ENCODE measurements around the gene NRCAM.

Gene NRCAM

DNA sequence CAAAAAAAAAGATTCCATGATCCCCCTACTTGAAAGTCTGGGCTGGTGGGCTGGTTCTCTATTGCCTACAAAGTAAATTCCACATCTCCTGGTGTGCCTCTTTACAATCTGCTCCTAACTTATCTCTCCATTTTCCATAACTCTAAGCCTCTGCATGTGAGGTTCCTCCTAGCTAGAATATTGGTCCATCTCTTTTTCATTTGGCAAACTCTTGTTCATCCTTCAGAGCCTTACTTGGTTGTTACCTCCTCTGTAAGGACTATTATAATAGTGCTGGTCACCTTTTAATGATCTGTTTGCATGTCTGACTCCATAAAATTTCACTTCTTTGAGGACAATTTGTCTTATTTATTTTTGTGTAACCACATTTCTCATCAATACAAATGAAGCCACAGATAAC lies 1.6 kb upstream of the NRCAM start:
- DNase-seq = no peak

DNA sequence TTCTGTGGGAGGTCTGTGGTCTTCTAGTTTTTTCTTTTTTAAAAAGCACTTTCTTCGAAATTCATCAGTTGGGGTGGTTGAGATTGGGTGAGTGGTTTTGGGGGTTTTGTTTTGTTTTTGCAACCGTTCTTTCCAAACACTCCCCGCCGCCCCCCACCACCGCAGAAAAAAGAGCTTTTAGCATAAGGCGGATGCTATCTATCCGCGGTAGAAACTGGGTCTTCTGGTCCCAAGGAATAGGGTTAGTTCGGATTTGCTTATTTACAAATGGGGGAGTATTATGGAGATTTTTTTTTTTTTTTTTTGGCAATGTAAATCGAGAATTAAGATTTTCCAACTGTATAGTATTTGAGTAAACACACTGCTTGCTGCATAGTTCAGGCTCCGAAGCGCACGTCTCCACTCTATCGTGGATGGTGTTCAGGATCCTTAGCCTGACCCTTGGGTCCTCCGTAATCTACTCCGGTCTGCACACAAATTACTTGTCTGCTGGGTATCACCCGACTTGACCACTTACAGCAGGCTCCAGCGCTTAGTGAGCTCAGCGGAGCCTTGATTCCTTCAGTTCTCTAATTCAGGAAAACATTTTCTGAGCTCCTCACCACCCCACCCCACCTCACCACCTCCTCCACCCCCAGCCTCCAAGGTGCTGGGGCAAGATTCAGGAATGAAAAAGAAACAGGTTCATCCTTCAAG lies 757 bp upstream of the NRCAM start:
- DNase-seq = no peak

DNA sequence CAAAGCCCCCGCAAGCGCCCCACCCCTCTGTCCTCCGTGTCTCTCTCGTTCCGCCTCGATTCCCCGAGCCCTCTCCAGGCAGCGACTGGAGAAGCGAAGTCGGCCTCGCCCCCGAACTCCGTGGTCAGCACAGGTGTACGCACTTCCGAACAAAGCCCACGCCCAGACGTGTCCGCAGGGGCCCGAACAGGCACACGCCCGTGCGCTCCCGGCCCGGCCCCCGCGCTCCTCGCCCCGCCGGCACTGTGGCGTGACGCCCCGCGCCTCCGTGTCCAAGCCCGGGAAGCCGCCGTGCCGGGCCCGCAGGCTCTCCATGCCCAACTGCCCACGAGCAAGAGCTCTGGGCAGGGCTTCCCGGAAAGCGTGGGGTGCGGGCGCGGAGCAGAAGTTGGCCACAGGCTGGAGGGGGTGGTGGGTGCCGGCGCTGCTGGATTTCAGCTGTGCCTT lies 662 bp downstream of the NRCAM start:
- no peak for DNase-seq

DNA sequence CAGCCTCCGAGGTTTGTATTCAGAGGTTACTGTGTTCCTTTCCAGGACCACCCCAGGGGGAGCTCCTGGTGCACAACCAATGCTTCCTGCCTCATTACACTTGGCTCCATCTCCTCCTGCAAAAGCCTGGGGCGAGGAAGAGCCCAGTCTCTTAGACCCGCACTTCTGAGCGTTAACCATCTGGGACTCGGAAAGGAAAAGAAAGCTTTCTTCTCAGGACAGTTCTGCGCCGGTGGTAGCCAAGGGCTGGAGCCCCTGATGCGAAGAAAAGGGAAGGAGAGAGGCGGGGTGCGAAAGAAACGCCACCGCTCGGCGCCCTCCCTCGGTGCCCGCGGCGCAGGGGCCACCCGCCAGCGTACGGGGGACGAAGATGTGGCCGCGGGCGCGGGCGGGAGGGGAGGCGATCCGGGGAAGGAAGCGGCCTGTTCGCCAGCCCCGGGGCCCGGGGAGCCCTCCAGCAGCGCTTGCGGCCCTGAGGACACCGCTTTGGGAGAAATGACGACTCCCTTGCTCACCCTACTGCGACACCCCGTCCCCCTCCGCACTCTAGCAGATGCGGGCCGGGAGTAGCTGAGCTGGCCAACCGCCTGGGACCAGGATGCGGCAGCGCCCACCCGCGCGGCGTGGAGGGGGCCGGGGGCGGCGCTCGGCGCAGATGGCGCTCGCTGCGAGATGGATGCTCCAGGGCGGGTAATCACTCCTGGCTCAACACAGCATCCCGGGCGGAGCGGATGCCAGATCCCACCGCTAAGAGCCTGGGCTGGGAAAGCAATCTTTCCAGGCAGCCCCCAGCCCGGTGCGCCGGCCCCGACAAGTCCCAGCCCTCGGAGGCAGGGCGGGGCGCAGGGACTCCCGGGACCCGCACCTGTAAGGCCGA lies 1.3 kb downstream of the NRCAM start:
- DNase-seq = no peak

DNA sequence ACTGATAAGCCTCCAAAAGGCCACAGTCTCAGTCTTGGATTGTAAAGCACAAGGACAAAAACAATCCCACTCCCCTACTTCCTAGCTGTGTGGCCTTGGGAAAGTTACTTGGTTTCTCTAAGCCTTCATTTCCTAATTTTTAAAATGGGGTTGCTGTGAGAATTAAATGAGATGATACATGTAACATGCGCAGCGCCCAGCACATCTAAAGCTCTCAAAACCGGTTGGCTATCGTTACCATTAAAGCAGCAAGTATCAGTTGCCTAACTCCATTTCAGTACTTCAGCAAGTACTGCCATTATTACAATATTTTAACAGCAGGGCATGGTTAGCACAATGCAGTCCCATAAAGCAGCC lies 1.9 kb downstream of the NRCAM start:
- no peak for DNase-seq

DNA sequence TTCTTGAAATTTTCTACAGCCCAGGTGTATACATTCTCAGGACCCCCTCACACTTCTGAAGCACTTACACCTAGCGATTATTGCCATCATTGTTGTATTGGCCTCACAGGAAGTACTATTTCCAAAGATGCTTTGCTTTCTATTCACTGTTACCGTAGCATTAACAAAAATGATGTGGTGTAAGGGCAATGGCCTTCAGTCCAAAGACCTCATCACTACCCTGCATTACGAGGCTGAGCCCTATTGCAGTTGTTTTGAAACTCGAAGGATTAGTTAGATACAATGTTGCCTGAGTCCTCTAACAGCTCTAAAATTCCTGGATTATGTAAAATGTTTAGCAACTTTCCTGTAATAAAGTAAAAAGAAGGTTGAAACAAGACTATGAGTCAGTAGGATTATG lies 2.9 kb downstream of the NRCAM start:
- DNase-seq = no peak

DNA sequence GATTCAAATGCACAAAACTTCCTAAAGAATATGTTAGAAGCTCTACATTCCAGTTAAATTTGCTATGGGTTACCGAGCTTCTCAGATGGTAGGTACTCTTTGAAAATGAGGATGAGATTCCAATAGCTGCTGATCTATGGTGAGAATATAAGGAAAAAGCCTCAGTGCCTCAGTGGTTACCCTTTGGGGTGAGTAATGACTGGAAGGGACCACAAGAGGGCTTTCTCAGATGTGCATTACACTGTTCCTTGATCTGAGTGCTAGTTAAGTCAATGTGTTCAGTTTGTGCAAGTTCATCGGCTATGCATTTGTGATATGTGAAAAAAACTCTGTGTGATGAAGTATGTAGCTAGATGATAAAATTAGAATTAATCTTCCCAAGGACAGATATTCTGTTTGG lies 3.5 kb downstream of the NRCAM start:
- DNase-seq = peak; percentile 68

DNA sequence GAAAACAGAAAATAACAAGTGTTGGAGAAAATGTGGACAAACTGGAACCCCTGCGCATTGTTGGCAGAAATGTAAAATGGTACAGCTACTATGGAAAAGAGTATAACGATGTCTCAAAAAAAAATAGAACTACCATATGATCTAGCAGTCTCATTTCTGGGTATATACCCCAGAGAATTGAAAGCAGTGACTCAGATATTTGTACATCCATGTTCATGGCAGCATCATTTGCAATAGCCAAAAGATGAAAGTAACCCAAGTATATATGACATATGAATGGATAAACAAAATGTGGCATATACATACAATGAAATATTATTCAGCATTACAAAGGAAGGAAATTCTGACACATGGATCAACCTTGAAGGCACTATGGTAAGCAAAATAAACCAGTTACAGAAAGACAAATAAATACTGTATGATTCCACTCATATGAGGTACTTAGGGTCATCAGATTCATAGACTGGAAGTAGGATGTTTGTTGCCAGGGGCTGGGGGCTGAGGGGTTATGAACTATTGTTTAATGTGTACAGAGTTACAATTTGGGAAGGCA lies 4.9 kb downstream of the NRCAM start:
- DNase-seq = no peak

DNA sequence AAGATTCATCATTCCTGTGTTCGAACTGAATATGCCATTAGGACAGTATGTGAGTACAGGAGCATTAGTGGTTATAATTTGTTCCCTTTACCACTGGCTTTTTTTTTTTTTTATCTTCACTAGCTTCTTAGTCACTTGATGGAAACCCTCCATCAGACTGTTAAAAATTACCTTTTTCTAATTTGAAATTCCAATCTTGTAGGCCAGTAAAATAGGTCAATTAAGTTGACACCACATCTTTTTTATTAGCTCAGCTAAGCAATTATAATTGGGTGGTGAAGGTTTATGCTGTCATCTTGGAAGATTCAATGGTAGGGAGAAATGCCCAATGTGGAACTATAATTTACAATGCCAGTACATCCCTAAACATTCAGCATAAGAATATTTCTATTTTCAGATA lies 6.1 kb downstream of the NRCAM start:
- DNase-seq = no peak

DNA sequence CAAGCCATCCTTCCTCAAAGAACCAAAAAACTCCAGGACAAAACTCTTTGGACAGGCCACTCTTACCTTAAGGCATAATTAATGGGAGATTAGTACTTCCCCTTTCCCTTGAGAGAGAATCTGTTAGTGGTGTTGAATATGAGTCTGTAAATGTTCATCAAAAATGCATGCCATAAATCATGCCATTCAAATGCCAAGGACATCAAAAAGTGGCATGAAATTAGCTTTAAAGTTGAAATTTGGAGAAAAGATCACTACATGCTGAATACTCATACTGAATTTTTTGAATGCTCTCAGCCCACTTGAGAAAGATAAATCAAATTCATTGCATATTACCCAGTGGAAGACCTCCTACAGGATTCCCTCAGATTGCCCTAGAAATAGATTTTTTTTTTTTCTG lies 6.7 kb downstream of the NRCAM start:
- no peak for DNase-seq

DNA sequence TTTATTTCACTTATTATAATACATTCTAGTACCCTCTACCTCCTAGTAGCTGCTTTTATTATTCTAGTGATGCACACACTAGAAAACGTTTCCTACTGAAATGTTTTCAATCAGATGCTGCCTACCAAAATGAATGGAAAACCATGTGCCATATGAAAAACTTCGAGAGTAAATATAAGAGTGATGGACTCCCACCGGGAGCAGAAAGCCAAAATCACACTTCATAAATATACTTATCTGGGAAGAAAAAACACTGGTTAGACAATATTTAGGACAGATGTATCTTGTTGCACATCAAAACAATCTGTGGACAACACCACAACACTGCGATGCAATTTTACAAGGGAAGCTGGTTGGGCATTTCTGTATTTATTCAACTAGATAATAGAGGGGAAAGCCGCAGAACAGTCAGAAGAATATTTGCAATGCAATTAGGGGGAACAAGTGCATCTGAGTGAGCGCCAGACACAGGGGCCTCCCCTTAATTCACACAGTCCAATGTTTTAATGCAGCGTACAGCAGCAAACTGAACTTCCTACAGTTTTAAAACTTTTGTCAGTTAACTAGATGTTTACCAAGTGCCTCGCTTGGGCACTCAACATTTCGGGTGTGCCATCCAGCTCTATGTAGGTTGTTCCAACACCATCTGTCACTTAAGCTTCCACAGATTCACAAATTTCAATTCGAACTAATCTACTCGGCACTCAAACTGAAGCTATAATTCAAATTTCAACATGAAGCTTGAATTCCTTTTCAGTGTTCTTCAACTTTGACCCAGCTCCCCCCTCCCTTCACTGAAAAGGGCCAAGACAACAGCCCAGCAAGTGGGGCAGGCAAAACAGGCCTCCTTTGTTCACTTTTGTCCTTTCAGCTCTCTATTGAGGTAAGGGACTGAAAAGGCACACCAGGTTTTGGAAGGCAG lies 7.4 kb downstream of the NRCAM start:
- no peak for DNase-seq

DNA sequence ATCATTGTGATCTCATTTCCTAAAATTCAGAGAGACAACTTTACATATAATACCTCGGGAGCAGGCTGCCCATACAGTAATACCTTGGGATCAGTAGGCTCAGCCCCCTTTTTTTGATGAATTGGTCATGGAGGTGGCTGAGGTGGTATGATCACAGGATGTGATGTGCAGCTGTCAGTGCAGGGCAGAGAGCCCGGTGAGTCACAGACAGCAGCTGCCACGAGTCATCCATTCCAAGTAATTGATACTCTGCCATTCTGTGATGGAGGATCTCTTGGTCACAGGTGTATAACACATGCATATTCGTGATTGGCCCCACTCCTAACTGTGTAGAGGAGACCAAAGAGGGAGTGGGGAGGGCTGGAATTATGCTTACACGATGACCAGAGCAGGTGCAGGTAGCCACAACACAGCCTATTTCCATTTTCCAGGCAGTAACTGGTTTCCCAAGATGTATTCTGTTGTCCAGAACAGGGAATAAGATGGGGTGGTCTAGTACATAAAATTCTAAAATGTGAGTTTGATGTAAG lies 14.1 kb downstream of the NRCAM start:
- DNase-seq = no peak

DNA sequence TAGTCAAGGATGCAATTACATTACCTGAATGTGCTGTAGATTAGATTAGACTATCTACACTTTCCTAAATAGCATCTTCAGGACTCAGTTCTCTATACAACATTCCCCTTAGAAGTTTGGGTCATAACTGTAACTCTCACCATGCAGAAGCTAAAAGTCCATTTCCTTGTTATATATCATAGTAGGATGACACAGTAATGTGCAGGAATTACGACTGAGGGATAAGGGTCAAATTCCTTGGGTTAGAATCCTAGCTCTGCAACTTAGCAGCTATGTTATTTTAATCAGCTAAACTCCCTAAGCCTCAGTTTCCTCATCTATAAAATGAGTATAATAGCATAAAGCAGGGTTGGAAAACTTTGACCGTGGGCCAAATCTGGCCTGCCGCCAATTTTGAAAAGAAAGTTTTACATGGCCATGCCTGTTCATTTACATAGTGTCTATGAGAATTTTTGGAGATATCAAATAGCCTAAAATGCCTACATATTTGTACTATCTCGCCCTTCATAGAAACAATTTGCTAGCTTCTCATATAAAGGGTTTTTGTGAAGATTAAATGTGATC lies 14.8 kb downstream of the NRCAM start:
- DNase-seq = no peak

DNA sequence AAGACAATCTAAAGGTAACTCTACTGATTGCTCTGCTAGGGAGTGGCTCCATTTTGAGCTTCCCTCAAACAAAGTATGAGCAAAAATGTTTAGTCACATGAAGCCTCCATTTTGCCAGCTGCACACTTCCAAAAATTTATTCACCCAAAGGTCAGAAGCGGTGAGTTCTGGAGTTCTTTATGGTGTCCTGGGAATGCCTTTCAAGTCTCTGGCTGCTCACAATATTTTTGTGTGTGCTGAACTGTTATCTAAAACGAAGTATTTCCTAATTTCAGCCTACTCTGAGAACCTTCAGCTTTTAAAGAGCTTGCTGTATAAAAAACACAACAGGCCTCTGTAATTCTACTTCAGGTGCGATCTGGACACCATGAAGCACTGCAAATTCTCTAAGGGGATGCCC lies 15.6 kb downstream of the NRCAM start:
- DNase-seq = no peak

DNA sequence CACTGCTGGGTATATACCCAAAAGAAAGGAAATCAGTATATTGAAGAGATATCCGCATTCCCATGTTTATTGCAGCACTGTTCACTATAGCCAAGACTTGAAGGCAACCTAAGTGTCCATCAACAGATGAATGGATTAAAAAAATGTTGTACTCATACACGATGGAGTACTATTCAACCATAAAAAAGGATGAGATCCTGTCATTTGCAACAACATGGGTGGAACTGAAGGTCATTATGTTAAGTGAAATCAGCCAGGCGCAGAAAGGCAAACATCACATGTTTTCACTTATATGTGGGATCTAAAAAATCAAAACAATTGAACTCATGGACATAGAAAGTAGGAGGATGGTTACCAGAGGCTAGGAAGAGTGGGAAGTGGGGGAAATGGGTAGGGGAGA lies 19.3 kb downstream of the NRCAM start:
- DNase-seq = no peak

DNA sequence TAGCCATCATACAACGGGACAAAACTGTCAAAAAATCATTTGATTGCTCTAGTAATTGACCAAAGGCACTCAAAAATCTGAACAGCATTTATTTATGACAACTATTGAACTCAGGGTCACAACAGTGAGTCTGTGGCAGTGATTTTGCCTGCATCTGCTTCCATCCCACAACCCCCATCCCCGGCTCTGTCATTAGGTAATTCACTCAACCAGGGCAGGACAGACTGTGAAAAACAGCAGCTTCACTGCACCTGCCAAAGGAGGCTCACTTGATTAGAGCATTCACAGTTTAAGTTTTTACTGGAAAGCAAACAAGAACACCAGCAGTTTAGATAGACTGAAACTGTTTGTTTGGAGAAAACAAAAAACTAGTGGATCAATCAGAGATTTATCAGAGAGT lies 22.2 kb downstream of the NRCAM start:
- no peak for DNase-seq

DNA sequence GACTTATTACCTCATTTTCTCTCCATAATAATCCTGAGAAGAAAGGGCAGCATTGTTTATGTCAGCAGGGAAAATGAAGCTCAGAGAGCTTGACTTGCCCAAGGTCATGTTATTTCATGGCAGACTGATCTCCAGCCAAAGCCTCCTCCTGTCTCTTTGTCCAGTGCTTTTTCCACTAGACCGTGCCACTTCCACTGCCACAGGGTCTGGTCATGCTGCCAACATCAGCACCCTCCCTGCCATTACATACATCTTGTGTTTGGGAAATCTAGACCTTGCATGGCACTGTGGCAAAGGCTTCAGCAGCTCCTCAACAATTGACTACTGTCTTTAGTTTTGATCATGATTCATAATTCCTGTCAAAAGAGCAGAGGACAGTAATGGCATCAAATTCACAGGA lies 25.1 kb downstream of the NRCAM start:
- no peak for DNase-seq

DNA sequence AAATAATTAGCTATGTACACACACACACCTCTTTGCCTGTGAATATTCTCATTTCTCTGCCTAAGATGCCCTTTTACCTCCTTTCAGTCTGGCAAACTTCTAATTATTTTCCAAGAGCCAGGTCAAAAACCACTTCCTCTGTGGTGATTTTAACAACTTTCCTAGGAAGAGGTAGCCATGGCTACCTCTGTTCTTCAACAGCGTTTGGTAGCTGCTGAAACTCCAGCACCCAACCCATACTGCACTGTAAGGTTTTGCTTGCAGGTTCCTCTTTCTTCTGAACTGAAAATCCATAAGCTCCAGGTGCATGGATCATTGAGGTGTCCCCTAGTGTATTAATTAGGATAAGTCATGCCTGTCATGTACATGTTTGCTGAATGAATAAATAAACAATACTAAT lies 25.6 kb downstream of the NRCAM start:
- no peak for DNase-seq

DNA sequence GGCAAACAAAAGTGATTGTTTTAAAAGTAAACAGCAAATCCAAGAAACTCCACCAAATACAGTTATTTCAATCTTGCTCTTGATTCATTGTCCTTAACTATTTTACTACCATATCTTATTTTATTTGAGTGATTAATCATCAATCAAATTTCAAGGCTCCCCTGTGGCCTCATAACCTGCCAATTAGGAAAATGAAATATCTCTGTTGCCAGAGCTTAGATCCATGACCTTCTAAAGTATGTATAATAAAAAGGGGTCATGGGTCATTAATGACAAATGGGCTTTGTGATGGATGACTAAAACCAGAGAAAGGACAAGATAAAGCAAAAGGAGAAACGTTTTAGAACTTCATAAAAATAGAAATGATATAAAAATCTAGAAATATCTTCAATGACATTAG lies 28.5 kb downstream of the NRCAM start:
- no peak for DNase-seq

DNA sequence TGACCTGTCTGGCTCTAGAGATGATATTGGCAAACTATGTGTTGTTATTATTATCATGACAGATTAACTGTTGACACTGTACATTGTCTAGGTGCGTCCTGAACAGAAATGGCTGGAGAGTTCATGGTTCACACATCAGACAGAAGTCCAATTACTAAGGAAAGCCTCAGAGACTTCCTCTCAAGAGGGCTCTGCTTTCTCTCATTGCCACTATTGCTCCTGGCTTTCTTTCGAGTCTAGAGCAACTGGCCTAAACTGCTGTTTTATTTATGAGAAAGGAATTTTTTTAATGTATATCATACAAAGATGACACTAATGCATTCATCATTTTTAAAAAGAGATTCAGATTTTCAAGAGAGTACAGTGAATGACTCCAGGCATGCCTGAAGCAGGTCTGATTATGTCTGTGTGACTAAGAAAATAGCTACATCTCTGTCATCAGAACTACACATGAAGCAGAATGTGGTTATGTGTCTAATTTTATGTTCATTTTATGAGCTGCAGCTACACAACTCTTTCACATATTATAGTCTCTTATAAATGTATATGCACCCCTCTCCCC lies 30.4 kb downstream of the NRCAM start:
- no peak for DNase-seq

DNA sequence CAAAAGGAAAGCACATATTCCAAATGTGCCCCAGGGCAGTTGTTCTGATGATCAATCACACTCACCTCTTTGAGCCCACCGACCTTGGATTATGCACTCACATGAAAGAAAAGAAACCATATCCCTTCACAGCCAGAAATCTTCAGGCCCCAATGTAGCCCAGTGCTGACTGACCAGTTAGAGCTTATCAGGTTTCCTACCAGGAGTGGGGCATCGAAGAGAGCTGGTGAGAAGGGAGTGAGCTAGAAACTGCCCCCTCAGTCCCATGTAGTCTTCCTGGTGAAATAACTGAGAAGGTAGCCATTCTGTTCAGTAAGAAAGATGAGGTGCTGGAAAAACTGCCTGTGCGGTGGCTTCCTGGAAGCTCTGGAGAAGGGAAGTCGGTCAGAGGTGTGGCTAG lies 32.2 kb downstream of the NRCAM start:
- DNase-seq = no peak
